GM12864 (cell line): ENCODE data around the gene PLCB2.

Source experiments
- DNase-seq: peaks from one replicate; pipeline ENCODE4 v3.0.0-alpha.2; 2011; ENCODE audit warnings: low read depth
- H3K4me3 ChIP-seq: 2 replicates; pipeline ENCODE4 v1.5.1; 2011; ENCODE audit warnings: mild to moderate bottlenecking, low read depth, low read length, control low read depth
- CTCF ChIP-seq: IDR thresholded peaks from 2 replicates; pipeline ENCODE4 v1.5.1; 2011; ENCODE audit warnings: low read depth, mild to moderate bottlenecking, moderate library complexity, low read length, control low read depth, inconsistent platforms; ENCODE audit errors: missing control alignments

PLCB2 gene

GRCh38 chr15:40323953-40324937, 16.5 kb upstream of the PLCB2 start:
- H3K4me3 ChIP-seq: peak overlapping the region; percentile 68
- no peak for TF ChIP-seq CTCF
- DNase-seq: no peak

GRCh38 chr15:40323239-40323952, 15.7 kb upstream of the PLCB2 start, which contains the start of gene INAFM2:
Gene INAFM2, plus strand, starts transcription at chr15:40323692. Its CDS starts 364 bp downstream, at chr15:40324056.
- peak within 1 kb of the TSS; percentile 68 for H3K4me3 ChIP-seq
- peak; percentile 72 for DNase-seq
- peak; percentile 37 for TF ChIP-seq CTCF

GRCh38 chr15:40322531-40323238, 14.9 kb upstream of the PLCB2 start:
- DNase-seq: no peak
- TF ChIP-seq CTCF: no peak
- H3K4me3 ChIP-seq: peak overlapping the region; percentile 28

- no peak for DNase-seq
- TF ChIP-seq CTCF: peak; percentile 82
- no peak overlapping the region for H3K4me3 ChIP-seq
Measured at GRCh38 chr15:40320931-40321371, 13.2 kb upstream of the PLCB2 start.

GRCh38 chr15:40320409-40320808, 12.7 kb upstream of the PLCB2 start:
- no peak for TF ChIP-seq CTCF
- no peak overlapping the region for H3K4me3 ChIP-seq
- no peak for DNase-seq

GRCh38 chr15:40317580-40317979, 9.8 kb upstream of the PLCB2 start:
- DNase-seq: no peak
- no peak overlapping the region for H3K4me3 ChIP-seq
- no peak for TF ChIP-seq CTCF
